HUDEP-2 (cell line): ENCODE measurements around the gene C1orf115.
"Not testable (repeated sequence)": the region's sequence is repeated elsewhere in the genome, so short reads cannot be mapped to it uniquely, and the experiment has no call there.

Source experiments
- DNase-seq, 76 experiments: peaks; one replicate each; lab custom pipeline; 2025; ENCODE audit not compliant: unreplicated experiment in 76 of 76; lab: John Stamatoyannopoulos, UW

The C1orf115 gene

GRCh38 chr1:220690140-220691052, at the start of gene C1orf115:
TSS of gene C1orf115 (plus strand) at chr1:220690363. CDS start at chr1:220690403, 40 bp downstream.
- DNase-seq: peak in 26 of 76 experiments; percentile 2 to 49 (median 26)

GRCh38 chr1:220642285-220642684, 47.9 kb upstream of the C1orf115 start:
- DNase-seq: no peak

- no peak for DNase-seq
These were observed 37.2 kb upstream of the C1orf115 start for GRCh38 chr1:220652995-220653394.

GRCh38 chr1:220655509-220655908, 34.7 kb upstream of the C1orf115 start:
- DNase-seq: no peak

GRCh38 chr1:220655961-220656740, 34.0 kb upstream of the C1orf115 start:
- DNase-seq: no peak

- DNase-seq: no peak
These were observed 23.8 kb upstream of the C1orf115 start for GRCh38 chr1:220666349-220666748.

GRCh38 chr1:220669005-220669404, 21.2 kb upstream of the C1orf115 start:
- DNase-seq: no peak

- no peak for DNase-seq
These were observed 19.8 kb upstream of the C1orf115 start for GRCh38 chr1:220670365-220670764.

- DNase-seq: no peak
These were observed 16.2 kb upstream of the C1orf115 start for GRCh38 chr1:220673921-220674320.

GRCh38 chr1:220677251-220677650, 12.9 kb upstream of the C1orf115 start:
- no peak for DNase-seq

- DNase-seq: peak in 13 of 76 experiments; percentile 0 to 42 (median 12)
These were observed 10.0 kb upstream of the C1orf115 start for GRCh38 chr1:220680085-220680687.

GRCh38 chr1:220681220-220681880, 8.8 kb upstream of the C1orf115 start:
- DNase-seq: no peak

- DNase-seq: no peak
These were observed 7.1 kb upstream of the C1orf115 start for GRCh38 chr1:220682901-220683576.

GRCh38 chr1:220683716-220684115, 6.4 kb upstream of the C1orf115 start:
- not testable (repeated sequence) for DNase-seq

- DNase-seq: no peak
These were observed 5.3 kb upstream of the C1orf115 start for GRCh38 chr1:220684890-220685289.

- DNase-seq: no peak
These were observed 4.3 kb upstream of the C1orf115 start for GRCh38 chr1:220685879-220686278.

- DNase-seq: no peak
These were observed 2.4 kb upstream of the C1orf115 start for GRCh38 chr1:220687809-220688208.

- no peak for DNase-seq
These were observed 497 bp upstream of the C1orf115 start for GRCh38 chr1:220689666-220690065.

- no peak for DNase-seq
These were observed 1.0 kb downstream of the C1orf115 start for GRCh38 chr1:220691053-220691684.
